HG02571 (cell line): ENCODE data around the gene F12.
A peak's percentile ranks its signal among the peaks of the same experiment; 100 is the strongest.
"Not testable (repeated sequence)": the region's sequence is repeated elsewhere in the genome, so short reads cannot be mapped to it uniquely, and the experiment has no call there.

Source experiments
- ATAC-seq: cut with Tn5 transposase; IDR thresholded peaks from one replicate; pipeline ENCODE4 v1.9.1; 2021; ENCODE audit warnings: mild to moderate bottlenecking, moderate library complexity; ENCODE audit not compliant: unreplicated experiment

The F12 gene

DNA sequence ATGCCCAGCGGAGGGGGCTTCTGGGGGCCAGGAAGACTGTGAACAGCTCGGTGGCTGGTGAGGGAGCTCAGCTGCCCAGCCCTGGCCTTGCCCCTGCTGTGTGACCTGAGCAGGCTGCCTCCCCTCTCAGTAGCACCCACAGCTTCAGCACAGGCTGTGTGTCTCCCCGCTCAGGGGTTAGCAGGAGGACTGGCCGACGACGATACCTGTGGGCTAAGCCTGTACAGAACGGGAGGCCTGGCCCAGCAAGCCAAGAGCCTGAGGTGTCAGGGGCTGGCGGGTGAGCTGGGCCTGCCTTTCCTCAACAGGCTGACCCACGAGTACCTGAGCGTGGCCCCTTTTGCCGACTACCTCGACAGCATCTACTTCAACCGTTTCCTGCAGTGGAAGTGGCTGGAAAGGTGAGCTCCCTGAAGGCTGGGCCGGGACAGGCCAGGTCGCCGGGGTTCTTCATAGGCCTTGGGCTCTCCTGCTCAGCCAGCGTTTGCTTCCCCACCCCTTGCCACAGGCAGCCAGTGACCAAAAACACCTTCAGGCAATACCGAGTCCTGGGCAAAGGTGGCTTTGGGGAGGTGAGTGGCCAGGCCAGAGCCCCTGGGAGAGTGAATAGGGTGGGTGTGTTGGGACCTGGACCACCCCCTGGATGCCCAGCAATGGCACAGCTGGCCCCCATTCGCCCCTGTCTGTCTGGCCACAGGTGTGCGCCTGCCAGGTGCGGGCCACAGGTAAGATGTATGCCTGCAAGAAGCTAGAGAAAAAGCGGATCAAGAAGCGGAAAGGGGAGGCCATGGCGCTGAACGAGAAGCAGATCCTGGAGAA is 23.7 kb upstream of the F12 start:
- ATAC-seq = no peak

DNA sequence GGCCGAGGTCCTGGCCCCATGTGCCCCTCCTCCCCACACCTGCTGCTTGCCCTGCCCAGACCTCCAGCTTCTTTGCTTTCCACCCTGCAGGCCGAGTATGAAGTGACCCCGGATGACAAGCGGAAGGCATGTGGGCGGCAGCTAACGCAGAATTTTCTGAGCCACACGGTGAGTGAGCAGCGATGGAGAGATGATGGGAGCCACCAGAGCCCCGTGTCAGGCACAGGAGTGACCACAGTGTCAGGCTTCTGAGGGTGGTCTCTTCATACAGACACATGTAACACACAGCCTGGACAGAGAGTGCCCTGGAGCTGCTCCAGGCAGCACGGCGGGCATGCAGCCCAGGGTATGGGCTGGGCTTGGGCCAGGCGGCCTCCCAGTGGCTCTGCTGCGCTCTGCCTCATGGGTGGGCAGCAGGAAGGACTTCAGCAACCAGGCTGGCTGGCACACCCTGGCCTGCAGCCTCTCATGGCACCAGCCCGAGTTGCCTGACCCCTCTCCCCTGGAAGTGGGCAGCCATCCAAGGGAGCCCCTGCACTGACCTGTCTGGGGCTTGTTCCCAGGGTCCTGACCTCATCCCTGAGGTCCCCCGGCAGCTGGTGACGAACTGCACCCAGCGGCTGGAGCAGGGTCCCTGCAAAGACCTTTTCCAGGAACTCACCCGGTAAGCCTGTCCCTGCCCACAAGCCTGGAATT is 22.9 kb upstream of the F12 start:
- ATAC-seq = no peak

DNA sequence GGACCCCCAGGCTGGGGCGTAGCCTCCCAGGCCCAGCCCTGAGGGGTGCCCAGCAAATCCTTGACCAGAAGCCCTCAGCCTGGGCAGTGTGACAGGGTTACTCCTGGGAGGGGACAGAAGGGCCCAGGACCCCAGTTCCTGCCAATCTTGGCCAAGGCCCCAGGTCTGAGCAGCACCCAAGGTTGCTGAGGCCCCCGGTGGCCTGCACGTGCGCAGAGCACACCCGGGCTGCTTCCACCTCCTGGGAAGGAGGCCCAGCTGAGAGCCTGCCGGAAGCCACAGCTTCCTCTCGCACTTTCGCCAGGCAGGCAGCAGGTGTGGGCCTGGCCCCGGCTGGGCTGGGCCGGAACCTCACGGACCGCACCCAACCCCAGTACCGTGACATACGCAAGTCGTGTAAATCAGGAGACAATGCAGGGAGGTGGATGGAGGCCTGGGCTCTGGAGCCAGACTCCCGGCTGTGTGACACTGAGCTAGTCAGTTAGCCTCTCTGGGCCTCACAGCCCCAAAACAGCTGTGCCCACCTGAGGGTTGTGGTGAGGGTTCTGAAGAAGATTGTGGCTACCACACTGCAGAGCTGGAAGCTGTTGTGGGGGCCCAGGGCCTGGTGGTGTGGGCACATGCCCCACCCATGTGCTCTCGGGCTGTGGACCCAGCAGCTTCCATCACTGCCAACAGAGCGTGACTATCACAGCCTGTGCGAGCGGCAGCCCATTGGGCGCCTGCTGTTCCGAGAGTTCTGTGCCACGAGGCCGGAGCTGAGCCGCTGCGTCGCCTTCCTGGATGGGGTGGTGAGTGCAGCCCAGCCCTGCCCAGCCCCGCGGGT is 22.2 kb upstream of the F12 start:
- peak; percentile 33 for ATAC-seq

DNA sequence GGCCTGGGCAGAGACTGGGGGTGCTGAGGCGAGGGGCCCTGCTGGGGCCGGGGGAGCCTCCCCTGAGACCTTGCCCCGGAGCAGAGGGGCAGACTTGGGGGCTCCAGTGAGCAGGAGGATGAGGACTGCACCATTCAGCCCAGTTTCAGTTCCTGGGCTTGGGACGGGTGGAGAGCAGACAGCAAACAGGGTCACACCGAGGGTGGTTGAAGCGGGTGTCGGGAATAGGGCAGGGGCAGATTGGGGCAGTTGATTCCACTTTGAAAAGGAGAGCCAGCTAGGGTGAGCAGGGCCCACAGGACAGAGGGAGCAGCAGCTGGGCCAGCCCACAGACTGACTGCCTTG is 21.6 kb upstream of the F12 start:
- no peak for ATAC-seq

DNA sequence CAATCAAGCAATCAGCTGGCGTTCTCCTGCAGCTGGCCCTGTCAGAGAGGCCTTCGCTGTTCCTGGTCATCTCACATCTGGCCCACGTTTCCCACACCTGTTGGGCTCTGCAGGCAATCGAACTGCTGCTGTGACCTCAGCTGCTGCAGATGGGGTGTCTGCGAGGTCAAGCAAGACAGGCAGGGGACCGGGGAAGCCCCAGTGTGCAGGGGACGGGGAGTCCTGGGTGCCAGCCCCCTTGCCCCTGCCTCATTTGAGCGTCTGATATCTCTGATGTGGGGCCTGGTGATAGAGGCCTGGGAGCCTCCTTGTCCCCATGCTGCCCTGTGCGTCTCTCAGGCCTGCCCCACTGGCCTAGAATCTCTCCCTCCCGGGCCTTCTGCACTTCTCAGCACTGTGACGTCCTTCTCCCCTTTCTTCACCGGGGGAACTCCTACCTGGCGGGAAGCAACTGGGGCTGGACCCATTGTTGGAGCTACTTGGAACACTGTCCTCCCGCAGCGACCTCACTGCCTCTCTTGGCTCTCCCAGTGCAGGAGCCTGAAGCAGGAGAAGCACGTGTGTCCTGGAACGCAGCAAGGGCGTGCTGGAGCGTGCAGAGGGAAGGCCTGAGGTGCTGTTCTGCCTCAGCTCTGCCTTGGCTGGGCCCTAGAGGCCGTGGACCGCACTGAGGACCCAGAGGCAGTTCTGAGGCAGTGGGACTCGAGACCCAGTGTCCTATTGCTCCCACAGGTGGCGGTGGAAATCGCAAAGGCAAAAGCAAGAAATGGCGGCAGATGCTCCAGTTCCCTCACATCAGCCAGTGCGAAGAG is 21.0 kb upstream of the F12 start:
- ATAC-seq = no peak

DNA sequence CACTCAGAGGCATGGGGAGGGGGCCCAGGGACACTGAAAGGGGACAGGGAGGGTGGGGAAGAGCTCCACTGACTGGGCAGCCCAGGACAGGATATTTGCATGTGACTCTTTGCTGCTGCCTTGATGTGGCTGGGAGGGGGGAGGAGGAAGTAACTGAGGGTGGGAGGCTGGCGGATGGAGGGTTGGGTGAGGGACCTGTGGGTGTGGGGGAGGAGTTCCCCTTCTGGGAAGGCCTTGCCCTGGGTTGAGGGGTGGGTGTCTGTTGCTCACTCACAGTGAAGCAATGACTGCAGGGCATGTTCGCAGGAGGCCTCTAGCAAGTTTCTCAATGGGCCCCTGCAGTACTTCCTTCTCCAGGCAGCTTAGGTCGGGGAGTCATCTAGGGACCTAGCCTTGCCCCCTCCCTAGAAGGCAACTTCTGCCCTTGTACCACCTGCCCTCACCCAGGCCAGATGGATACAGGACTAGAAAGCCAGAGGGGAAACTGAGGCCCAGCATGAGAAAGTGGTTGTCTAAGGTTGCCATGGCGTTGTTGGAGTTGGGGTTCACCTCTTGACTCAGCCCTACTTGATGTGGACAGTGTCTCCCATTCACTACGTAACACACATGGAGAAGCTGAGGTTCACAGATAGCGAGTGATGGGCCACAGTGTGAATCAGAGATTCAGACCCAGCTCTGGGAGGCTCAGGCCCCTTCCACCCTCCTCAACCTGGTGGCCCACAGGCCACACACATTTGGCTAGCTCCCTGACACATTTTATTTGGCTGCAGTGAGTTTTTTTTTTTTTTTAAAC is 20.1 kb upstream of the F12 start:
- no peak for ATAC-seq

DNA sequence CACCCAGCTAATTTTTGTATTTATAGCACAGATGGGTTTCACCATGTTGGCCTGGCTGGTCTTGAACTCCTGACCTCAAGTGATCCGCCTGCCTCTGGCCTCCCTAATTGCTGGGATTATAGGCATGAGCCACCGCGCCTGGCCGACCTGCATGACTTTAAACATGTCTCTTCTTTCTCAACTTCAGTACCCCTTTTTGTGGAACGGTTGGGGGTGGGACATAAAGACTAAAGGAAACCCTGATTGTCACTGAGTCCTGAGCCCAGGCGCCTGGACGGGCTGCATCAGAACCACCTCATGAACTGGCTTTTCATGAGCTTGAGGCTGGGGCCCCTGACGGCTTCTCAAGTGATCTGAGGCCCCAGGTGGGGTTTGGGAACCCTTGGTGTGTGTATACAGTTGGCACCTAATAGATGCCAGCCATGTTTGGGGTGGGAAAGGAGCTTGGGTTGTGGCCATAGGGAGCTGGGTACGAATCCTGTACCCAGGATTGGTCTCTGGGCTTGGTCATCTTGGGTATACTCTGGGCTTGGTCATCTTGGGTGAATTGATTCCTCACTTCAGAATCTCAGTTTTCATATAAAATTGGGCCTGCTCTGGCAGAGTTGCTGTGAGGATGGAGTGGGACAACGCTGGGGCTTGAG is 19.3 kb upstream of the F12 start:
- no peak for ATAC-seq

DNA sequence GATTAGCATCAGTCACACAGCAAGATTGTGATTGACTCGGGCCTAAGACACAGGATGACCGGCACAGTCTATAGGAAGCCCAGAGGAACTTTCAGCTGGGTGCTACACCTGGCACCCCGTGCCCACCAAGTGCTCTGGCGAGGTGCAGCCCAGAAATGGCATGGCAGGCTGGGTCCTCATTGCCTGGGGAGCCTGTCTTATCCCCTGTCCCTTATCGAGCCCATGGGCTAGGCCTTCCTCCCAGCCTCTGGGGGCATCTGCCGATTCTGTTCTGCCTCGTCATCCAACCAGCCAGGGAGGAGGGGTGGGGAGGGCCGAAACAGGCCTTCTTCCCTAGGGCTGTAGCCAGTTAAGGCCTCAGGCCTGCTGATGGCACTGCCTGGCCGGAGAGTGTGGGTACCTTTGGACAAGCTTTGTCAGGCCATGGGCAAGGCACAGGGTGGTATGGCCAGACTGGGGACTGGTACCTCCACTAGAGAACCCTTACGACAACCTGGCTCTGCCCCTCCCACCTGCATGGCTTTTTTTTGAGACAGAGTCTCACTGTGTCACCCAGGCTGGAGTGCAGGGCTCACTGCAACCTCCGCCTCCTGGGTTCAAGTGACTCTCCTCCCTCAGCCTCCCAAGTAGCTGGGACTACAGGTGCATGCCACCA is 18.7 kb upstream of the F12 start:
- no peak for ATAC-seq

DNA sequence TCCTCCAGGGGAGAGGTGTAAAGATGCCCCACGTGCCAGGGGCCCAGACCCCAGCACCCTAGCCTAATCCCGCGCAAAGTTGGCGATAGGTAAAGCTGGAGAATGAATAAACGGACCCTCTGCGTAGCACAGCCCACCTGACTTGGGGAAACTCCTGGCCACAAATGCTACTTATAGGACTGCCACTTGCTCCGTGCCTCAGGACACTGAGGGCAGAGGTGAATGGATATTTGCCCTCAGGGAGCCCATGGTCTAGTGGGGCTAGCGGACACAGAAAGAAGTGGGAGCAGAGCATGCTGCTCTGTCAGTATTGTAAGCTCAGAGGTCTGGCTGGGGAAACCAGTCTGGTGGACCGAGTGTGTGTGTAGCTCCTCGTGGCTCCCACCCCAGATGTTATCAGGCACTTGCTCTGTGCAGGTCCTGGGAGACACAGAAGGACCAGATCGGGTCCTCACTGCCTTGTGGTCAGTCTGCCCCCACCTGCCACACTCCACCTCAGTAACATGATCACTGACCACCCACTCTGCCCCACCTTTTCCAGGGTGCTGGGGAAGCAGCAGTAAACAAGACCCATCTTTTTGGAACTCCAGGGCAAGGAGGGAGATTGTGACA is 18.0 kb upstream of the F12 start:
- ATAC-seq = no peak

DNA sequence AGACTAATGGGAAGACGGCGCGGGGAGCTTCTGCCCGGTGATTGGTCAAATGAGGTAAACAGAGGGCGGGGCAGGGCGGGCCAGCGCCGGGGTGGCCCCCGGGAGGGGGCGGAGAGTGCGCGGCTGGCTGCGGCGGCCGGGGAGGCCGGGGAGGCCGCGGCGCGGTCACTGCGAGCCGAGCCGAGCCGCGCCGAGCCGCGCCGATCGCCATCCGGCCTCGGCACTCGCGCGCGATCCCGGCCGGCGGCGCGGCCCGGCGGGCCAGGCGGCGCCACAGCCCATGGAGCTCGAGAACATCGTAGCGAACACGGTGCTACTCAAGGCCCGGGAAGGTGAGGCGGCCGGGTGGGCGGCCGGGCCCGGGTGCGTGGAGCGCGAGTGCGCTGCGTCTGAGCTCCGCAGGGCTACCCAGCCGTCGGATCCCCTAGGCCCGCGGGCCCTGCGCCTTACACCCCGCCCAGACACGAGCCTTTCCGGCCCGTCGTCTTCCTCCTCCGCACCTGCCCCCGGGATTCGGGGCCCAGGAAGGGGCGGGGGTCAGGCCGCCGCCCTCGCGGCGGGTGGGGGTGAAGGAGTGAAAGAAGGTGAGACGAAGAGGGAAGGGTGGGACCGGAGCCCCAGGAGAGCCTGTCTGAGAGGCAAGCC is 17.3 kb upstream of the F12 start, which contains the start of gene GRK6:
GRK6 (plus strand) TSS at position 111 of the 645 bp plus-strand sequence; CDS start at position 281, 170 bp downstream.
- peak; percentile 4 for ATAC-seq

DNA sequence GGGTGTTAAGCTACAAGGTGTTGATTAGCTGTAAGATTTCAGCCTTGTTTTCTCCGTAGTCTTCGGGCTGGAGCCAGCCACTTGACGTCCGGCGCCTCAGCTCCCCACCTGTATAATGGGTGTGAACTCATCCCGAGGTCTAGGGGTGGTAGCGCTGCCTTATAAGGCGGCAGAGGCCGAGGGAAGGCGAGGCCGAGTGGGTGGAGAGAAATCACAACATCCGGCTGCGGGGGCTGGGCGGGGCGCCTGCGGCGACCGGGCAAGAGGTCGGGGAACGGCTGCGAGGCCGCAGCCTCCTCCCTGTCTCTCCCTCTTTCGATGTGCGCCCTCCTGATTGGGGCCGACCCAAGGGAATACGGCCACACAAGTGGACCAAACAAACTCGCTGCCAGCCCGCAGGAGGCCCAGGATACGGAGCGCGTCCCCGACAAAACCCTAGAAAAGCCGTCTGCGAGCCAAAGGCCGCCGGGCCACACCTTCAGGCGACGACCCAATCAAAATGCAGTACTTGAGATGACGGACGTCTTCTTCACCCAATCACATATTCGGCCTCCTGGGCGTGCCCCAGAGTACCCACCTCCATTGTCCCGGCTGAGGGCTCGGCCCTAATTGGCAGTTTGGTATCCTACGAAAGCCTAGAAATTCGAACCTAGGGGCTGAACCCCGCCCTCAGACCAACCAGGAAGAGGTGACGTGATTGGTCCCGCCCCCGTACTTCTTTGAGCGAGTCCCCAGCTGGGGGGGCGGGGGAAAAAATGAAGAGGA is 16.6 kb upstream of the F12 start:
- peak; percentile 80 for ATAC-seq

DNA sequence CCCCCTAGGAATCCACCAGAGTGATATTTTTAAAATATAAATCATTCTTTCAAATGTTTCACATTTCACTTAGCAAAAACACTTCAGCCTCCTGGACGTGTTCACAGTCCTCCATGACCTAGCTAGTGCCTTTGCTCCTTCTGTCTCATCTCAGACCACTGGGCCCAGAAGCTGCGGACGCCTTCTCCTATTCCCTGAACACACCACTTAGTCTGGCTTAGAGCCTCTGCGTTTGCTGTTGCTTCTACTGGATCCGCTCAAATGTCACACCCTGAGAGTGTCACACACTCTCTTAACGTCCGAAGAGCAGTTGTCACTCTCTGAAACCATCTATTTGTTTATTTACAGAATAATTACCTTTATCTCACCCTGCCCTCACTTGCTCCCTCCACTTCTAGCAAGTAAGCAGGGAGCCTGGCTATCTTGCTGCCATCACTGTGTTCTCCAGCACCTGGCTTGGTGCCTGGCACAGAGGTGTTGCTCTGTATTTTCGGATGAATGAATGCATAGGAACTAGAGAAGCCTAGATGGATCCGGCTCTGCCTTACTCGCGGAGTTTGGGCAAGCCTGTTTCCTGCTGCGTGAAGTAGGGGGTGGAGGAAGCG is 15.9 kb upstream of the F12 start:
- ATAC-seq = no peak

DNA sequence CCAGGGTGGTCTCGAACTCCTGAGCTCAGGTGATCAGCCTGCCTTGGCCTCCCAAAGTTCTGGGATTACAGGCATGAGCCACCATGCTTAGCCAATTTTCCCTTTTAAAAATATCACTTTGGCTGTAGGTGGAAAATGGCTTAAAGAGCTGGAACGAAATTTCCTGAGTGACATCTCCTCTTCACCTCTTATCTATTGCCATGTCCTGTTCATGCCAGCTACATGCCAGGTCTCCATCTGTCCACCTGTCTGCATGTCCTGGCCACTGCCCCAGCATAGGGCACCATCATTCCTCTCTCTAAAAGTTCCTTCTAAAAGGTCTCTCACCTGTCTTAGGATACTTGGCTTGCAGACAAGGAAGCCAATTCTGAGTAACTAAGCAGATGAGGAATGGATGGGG is 14.3 kb upstream of the F12 start:
- no peak for ATAC-seq

DNA sequence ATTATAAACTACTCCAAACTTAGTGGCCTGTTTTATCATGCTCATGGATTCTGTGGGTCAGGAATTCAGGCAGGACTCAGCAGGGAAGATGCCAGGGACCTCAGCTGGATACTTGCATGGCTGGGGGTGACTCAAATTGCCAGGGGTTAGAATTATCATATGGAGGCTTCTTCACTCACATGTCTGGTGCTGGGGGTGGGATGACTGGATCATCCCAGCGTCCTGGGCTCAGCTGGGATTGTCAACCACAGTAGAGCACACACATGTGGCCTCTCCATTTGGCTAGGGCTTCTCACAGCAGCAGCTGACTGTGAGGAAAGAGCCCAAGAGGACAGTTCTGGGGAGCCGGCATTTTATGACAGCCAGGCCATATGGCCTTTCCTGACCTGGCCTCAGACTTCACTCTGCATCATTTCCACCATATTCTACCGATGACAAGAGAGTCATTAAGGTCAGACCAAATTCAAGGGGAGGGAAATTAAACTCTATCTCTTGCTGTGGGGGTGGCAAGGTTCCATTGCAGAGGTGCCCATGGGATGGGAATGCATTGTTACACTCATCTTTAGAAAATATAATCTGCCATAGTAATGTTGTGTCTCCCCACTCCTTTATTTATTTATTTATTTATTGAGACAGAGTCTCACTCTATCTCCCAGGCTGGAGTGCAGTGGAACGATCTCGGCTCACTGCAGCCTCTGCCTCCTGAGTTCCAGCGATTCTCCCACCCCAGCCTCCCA is 11.9 kb upstream of the F12 start:
- ATAC-seq = no peak

DNA sequence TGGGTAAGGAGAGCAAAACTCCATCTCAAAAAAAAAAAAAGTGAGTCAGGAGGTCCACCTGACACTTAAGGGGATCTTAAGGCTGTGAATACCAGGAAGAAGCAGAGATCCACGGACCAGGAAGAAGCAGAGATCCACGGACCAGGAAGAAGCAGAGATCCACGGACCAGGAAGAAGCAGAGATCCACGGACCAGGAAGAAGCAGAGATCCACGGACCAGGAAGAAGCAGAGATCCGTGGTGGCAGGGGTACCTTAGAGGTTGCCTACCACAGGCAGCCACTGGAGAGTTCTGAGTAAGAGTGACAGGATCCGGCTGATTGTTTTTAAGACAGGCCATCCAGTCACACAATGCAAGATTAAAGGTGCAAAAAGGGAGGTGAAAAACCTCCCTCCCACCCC is 11.1 kb upstream of the F12 start:
- ATAC-seq = not testable (repeated sequence)

DNA sequence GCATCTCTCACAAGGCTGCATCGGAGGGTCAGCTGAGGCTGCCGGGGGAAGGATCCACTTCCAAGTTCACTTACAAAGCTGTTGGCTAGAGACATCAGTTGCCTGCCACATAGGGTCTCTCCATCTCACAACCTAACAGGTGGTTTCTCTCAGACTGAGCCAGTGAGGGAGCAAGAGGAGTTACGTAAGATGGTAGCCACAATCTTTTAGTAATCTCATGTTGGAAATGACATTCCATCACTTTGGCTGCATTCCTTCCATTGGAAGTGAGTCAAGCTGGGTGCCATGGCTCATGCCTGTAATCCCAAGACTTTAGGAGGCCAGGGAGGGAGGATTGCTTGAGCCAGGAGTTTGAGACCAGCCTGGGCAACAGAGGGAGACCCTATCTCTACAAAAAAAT is 9.7 kb upstream of the F12 start:
- no peak for ATAC-seq
